Measurements from ENCODE around the gene TESMIN.

DNA sequence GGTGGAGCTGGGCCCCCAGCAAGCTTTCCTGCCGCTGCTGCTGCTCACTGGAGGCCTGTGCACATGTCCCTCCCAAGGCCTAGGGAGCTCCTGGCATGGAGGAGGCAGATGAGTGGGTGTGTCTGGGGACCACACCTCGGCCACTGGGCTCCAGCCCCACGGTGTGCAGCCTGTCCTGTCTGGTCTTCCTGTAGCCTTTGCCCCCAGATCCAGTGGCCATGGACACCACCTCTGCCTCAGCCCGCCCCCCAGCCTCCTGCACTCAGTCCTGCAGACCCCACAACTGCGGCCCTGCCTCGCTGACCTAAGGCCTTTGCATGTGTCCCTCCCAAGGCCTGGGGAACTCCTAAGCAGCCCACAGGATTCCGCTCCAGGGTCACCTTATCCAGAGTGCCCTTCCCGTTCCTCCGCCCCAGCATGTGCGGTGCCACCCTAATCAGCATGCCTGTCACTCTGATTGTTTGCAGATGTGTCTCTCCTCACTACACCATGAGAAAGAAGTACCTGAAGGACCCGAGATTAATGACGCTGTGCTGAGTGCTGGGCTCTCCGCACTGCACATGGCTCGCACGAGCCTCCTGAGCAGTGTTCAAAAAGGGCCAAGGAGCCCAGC lies 58.3 kb downstream of the TESMIN start:
- TF ChIP-seq POLR2A (IDR thresholded peaks at IDR 0.05) (no peak), POLR2AphosphoS5 (IDR thresholded peaks at IDR 0.05) (no peak), EP300 (IDR thresholded peaks at IDR 0.05) (no peak)
- TF ChIP-seq, protein P1, sequence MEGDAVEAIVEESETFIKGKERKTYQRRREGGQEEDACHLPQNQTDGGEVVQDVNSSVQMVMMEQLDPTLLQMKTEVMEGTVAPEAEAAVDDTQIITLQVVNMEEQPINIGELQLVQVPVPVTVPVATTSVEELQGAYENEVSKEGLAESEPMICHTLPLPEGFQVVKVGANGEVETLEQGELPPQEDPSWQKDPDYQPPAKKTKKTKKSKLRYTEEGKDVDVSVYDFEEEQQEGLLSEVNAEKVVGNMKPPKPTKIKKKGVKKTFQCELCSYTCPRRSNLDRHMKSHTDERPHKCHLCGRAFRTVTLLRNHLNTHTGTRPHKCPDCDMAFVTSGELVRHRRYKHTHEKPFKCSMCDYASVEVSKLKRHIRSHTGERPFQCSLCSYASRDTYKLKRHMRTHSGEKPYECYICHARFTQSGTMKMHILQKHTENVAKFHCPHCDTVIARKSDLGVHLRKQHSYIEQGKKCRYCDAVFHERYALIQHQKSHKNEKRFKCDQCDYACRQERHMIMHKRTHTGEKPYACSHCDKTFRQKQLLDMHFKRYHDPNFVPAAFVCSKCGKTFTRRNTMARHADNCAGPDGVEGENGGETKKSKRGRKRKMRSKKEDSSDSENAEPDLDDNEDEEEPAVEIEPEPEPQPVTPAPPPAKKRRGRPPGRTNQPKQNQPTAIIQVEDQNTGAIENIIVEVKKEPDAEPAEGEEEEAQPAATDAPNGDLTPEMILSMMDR (IDR thresholded peaks at IDR 0.05): no peak
